ENCODE measurements around the gene TNS3. TPM values are rescaled to one million over a fixed set of nuclear protein-coding genes. Genes with fewer than 3 reads are reported as not detected.
"Not testable (repeated sequence)": the region's sequence is repeated elsewhere in the genome, so short reads cannot be mapped to it uniquely, and the experiment has no call there.

Gene TNS3
- total RNA-seq, 2 donors from 2014 or later, result 2.3 to 2.6 TPM

DNA sequence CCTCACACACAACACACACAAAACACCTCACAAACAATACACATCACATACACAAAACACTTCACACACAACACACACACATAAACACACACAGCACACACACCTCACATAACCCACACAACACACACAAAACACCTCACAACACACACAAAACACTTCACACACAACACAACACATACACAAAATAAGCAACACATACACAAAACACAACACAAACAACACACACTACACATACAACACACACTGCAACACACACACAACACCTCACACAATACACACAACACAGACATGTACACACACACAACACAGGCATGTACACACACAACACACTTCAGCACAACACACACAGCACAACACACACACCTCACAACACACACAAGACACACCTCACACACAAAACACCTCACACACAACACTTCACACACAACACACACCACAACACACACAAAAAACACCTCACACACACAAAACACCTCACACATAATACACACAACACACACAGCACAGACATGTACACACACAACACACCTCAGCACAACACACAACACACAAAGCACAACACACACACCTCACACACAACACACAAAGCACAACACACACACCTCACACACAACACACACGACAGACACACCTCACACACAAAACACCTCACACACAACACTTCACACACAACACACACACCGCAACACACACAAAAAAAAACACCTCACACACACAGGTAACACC lies 107.5 kb downstream of the TNS3 start:
- no peaks in the 10 kb centered on the region for H3K27me3 Mint-ChIP-seq
- no peak for DNase-seq
- no peak for ATAC-seq
- H3K4me3 Mint-ChIP-seq, result no peak overlapping the region
- no peaks in the 10 kb centered on the region for H3K4me1 Mint-ChIP-seq
- no peaks in the 10 kb centered on the region for H3K36me3 Mint-ChIP-seq (ENCODE audit: low read depth)
- no peaks in the 10 kb centered on the region for H3K9me3 ChIP-seq (ENCODE audit: control insufficient read depth, low read length, poor library complexity, severe bottlenecking)
- H3K27ac Mint-ChIP-seq, result no peak overlapping the region

- H3K27ac Mint-ChIP-seq, result no peak overlapping the region
- ATAC-seq (no peak), DNase-seq (no peak)
- H3K4me1 Mint-ChIP-seq, result no peaks in the 10 kb centered on the region
- H3K9me3 ChIP-seq (ENCODE audit: control insufficient read depth, low read length, poor library complexity, severe bottlenecking), result no peaks in the 10 kb centered on the region
- no peaks in the 10 kb centered on the region for H3K27me3 Mint-ChIP-seq
- H3K4me3 Mint-ChIP-seq, result no peak overlapping the region
- no peaks in the 10 kb centered on the region for H3K36me3 Mint-ChIP-seq (ENCODE audit: low read depth)
Measured at GRCh38 chr7:47473499-47474210, 108.3 kb downstream of the TNS3 start.

GRCh38 chr7:47472444-47473157 lies 109.3 kb downstream of the TNS3 start:
- Mint-ChIP-seq H3K4me3 (no peak overlapping the region), H3K27me3 (no peaks in the 10 kb centered on the region), H3K27ac (no peak overlapping the region), H3K36me3 (ENCODE audit: low read depth) (no peaks in the 10 kb centered on the region), H3K4me1 (no peaks in the 10 kb centered on the region)
- no peaks in the 10 kb centered on the region for H3K9me3 ChIP-seq (ENCODE audit: control insufficient read depth, low read length, poor library complexity, severe bottlenecking)
- ATAC-seq (no peak), DNase-seq (no peak)

- Mint-ChIP-seq H3K27ac (no peak overlapping the region), H3K27me3 (no peaks in the 10 kb centered on the region), H3K36me3 (ENCODE audit: low read depth) (no peaks in the 10 kb centered on the region), H3K4me1 (peaks cover under 1% of the 10 kb centered on the region), H3K4me3 (no peak overlapping the region)
- DNase-seq (no peak), ATAC-seq (no peak)
- no peaks in the 10 kb centered on the region for H3K9me3 ChIP-seq (ENCODE audit: control insufficient read depth, low read length, poor library complexity, severe bottlenecking)
Measured at GRCh38 chr7:47471831-47472230, 110.1 kb downstream of the TNS3 start.

- peaks cover 2% of the 10 kb centered on the region for H3K4me1 Mint-ChIP-seq
- H3K36me3 Mint-ChIP-seq (ENCODE audit: low read depth), result no peaks in the 10 kb centered on the region
- H3K4me3 Mint-ChIP-seq, result no peak overlapping the region
- ATAC-seq, result no peak
- no peak overlapping the region for H3K27ac Mint-ChIP-seq
- no peak for DNase-seq
- no peaks in the 10 kb centered on the region for H3K27me3 Mint-ChIP-seq
- no peaks in the 10 kb centered on the region for H3K9me3 ChIP-seq (ENCODE audit: control insufficient read depth, low read length, poor library complexity, severe bottlenecking)
Measured at GRCh38 chr7:47471358-47471703, 110.6 kb downstream of the TNS3 start.

DNA sequence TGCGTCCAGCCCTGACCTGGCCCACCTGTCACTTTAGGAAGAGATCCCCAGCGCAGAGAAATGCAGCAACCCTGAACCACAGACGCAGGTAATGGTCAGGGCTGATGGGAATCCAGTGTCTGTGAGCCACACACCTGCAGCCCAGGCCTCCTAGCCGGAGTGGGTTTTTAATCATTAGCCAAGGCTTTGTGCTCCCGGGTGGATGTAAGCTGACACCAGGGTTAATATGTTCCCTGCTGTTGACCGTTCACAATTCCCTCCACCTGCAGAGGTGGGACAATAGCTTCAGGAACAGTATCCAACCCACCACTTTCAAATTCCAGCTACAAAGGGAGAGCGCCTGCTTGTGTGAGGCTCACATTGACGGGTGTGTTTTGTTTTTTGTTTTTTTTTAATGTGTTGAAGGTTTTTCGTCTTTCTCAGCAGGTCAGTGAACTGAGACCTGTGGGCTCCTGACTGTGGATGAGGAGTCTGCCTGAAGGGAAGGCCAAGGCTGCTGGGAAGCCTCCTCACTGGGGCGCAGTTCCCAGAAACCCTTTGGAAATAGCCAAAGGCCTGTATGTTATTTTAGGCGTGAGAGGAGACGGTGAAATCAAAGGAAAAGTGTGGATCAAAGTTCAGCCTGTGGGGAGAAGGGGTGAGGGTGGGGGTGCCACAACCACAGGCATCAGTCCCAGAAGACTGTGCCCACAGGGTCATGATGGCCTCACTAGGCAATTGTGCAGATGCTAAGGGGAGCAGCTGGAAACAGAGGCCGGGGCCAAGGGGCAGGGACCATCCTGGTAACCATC lies 111.1 kb downstream of the TNS3 start:
- Mint-ChIP-seq H3K4me3 (no peak overlapping the region), H3K27me3 (no peaks in the 10 kb centered on the region), H3K36me3 (ENCODE audit: low read depth) (no peaks in the 10 kb centered on the region), H3K4me1 (peaks cover 2% of the 10 kb centered on the region), H3K27ac (no peak overlapping the region)
- H3K9me3 ChIP-seq (ENCODE audit: control insufficient read depth, low read length, poor library complexity, severe bottlenecking), result no peaks in the 10 kb centered on the region
- DNase-seq (no peak), ATAC-seq (no peak)

DNA sequence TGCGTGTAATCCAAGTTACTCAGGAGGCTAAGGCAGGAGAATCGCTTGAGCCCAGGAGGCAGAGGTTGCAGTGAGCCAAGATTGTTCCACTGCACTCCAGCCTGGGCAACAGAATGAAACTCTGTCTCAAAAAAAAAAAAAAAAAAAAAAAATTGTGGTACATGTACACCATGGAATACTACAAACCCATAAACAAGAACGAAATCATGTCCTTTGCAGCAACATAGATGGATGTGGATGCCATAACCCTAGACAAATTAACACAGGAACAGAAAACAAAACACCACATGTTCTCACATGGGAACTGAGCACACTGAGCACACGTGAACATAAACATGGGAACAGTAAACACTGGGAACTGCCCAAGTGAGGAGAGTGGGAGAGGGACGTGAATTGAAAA lies 112.1 kb downstream of the TNS3 start:
- H3K4me1 Mint-ChIP-seq; DNase-seq; H3K4me3 Mint-ChIP-seq; H3K9me3 ChIP-seq (ENCODE audit: control insufficient read depth, low read length, poor library complexity, severe bottlenecking); H3K36me3 Mint-ChIP-seq (ENCODE audit: low read depth); ATAC-seq; H3K27ac Mint-ChIP-seq; H3K27me3 Mint-ChIP-seq: not testable (repeated sequence)

DNA sequence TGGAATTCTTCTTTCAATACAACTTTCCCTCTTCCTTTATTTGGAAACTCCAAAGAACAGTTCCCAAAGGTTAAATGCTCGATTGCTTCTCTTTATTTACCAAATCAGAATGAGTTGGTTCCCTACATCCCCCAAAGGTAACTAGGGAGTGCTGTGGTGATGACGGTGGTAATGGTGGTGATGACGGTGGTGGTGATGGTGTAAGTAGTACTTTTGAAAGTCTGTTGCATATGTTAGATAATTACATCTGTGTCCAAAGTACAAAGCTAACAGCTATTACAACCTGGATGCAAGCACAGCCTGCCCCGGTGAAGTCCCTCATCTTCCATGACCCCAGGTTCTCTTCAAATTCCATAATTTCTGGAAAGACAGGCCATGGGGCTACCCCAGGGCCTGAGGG lies 115.1 kb downstream of the TNS3 start:
- Mint-ChIP-seq H3K27me3 (no peaks in the 10 kb centered on the region), H3K36me3 (ENCODE audit: low read depth) (no peaks in the 10 kb centered on the region), H3K4me3 (no peak overlapping the region), H3K27ac (no peak overlapping the region), H3K4me1 (peaks cover 2% of the 10 kb centered on the region)
- DNase-seq (no peak), ATAC-seq (no peak)
- H3K9me3 ChIP-seq (ENCODE audit: control insufficient read depth, low read length, poor library complexity, severe bottlenecking), result no peaks in the 10 kb centered on the region

DNA sequence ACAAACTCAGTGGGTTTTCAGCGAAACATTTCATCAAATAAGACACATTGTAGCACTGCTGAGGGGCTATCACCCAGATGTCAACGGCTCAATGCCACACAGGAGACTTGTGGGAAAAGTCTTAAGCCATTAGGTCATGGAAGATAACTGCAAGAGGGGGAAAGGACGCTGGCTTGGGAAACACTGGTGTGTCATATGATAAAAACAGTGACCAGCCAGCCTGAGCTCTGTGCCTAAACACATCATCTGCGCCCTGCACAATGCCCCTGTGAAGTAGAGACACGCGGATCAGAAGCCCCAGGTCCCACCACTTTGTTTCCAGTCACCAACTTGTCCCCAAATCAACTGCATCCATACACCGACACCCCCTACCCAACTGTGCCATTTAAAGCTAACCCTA lies 116.7 kb downstream of the TNS3 start:
- Mint-ChIP-seq H3K27ac (no peak overlapping the region), H3K36me3 (ENCODE audit: low read depth) (no peaks in the 10 kb centered on the region), H3K4me3 (no peak overlapping the region), H3K27me3 (no peaks in the 10 kb centered on the region), H3K4me1 (peaks cover 2% of the 10 kb centered on the region)
- no peaks in the 10 kb centered on the region for H3K9me3 ChIP-seq (ENCODE audit: control insufficient read depth, low read length, poor library complexity, severe bottlenecking)
- DNase-seq, result no peak
- ATAC-seq, result no peak

DNA sequence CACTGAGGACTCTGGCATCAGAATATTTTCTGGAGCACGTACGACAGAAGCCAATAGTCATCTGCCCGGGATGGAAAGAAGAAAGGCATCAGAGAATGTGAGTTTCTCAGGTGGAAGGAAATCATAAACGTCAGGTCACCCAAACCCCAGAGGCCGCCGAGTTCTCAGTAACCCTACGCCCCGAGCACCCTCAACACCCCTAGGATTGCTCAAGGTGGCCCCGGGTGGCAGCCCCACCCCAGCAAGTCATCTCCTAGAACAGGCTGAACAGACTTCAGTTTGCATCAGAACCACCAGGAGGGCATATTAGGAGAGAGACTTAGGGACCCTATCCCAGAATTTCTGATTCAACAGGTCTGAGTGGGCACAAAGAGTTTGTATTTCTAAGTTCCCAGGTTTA lies 117.6 kb downstream of the TNS3 start:
- H3K27me3 Mint-ChIP-seq, result no peaks in the 10 kb centered on the region

DNA sequence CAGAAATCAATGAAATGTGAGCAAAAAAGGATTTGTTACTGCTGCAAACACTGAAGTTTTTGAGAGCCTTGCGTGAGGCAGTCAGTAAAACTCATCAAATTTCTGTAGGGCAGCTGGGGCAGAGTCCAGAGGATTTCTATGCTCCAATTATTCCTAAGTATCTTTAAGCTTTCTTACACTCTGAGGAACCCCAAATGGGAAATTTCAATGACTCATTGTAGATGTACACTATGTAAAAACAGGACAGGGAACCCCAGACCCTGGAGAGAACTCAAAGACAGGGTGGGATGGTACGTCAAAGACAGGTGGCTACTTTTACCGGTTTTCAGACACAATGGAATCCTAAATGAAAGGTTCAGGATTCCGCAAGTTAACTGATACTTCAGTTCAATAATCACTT lies 120.2 kb downstream of the TNS3 start:
- no peaks in the 10 kb centered on the region for H3K36me3 Mint-ChIP-seq (ENCODE audit: low read depth)
- H3K4me3 Mint-ChIP-seq, result no peak overlapping the region
- no peak overlapping the region for H3K27ac Mint-ChIP-seq
- H3K9me3 ChIP-seq (ENCODE audit: control insufficient read depth, low read length, poor library complexity, severe bottlenecking), result no peaks in the 10 kb centered on the region
- ATAC-seq (no peak), DNase-seq (no peak)
- H3K27me3 Mint-ChIP-seq, result no peaks in the 10 kb centered on the region
- H3K4me1 Mint-ChIP-seq, result peaks cover under 1% of the 10 kb centered on the region

More for the DNA sequence above, 117.6 kb downstream of the TNS3 start:
- ATAC-seq (no peak), DNase-seq (no peak)
- no peak overlapping the region for H3K4me3 Mint-ChIP-seq
- no peaks in the 10 kb centered on the region for H3K9me3 ChIP-seq (ENCODE audit: control insufficient read depth, low read length, poor library complexity, severe bottlenecking)
- no peaks in the 10 kb centered on the region for H3K36me3 Mint-ChIP-seq (ENCODE audit: low read depth)
- H3K27ac Mint-ChIP-seq, result no peak overlapping the region
- peaks cover 2% of the 10 kb centered on the region for H3K4me1 Mint-ChIP-seq

GRCh38 chr7:47461161-47461560 lies 120.8 kb downstream of the TNS3 start:
- Mint-ChIP-seq H3K27ac (no peak overlapping the region), H3K27me3 (no peaks in the 10 kb centered on the region), H3K4me3 (no peak overlapping the region), H3K36me3 (ENCODE audit: low read depth) (no peaks in the 10 kb centered on the region), H3K4me1 (no peaks in the 10 kb centered on the region)
- no peak for DNase-seq
- ATAC-seq, result no peak
- no peaks in the 10 kb centered on the region for H3K9me3 ChIP-seq (ENCODE audit: control insufficient read depth, low read length, poor library complexity, severe bottlenecking)

Data from T-helper 17 cell (primary cell).